HG02852 (cell line): ENCODE measurements around the gene DPP7.

Source experiments
- ATAC-seq: cut with Tn5 transposase; IDR thresholded peaks from one replicate; pipeline ENCODE4 v1.9.1; 2021; ENCODE audit warnings: mild to moderate bottlenecking, moderate library complexity; ENCODE audit not compliant: unreplicated experiment

Gene DPP7

GRCh38 chr9:137112564-137113384 is 1.8 kb downstream of the DPP7 start:
- ATAC-seq = no peak

GRCh38 chr9:137111788-137112563 is 2.6 kb downstream of the DPP7 start:
- ATAC-seq = no peak

DNA sequence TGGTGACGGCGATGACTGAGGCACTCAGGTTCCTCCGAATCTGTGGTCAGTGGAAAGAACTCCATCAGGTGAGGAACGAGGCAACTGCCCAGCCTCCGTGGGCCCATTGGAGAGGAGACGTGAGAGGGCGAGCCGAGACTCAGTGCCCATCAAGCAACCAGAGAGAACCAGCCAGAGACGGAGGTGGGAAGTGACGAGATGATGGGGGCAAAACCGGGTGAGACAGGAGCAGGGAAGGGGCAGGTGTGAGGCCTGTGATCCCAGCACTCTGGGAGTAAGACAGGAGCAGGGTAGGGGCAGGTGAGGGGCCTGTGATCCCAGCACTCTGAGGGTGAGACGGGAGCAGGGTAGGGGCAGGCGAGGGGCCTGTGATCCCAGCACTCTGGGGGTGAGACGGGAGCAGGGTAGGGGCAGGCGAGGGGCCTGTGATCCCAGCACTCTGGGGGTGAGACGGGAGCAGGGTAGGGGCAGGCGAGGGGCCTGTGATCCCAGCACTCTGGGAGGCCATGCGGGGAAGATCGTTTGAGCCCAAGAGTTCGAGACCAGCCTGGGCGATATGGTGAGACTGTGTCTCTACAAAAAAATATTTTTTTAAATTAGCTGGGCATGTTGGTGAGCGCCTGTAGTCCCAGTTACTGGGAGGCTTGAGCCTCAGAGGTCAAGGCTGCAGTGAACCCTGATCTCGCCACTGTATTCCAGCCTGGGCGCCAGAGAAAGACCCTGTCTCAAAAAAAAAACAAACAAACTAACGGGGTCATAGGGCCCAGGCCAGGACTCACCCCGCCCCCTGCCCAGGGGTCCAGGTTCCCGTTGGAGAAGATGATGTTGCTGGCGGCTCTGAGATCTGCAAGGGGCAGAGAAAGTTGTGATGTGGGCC is 3.4 kb downstream of the DPP7 start:
- ATAC-seq = no peak

- no peak for ATAC-seq
These were observed 4.2 kb downstream of the DPP7 start for GRCh38 chr9:137110147-137110910.

DNA sequence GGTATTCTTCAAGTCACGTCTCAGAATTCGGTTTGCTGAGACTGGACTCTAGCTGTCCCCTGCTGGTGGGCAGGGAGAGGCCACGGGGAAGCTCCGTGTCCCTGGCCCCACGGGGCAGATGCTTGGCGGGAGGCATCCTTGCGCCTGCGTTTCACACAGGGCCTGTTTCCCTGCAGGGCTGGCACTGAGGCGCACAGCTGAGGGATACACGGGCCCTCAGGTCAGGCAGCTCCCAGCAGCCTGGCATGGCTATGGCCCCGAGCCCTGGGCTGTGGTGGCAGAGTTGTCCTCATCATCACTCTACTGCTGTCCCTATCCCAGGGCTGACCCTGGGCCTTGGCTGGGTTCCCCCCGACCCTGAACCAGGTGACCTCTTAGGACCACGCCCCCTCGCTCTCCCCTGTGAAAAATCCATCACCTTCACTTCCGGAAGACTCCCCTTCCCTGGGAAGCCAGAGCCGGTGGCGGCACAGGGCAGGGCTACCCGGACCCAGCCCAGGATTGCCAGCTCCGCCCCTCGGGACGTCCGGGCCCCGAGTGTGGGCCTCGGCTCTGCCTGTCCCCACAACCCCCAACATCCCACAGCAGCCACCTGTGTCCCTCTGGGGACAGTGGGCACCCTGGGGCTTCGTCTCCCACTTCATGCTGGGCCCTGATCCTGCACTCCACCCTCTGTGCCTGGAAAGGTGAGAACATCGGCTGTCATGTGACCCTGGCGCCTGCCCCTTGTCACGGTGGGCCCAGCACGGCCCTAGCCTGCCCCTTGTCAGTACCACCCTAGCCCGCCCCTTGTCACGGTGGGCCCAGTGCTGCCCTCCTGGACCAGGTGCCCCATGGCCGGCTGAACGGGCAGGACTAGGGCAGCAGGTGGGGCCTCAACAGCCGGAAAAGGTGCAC is 5.0 kb downstream of the DPP7 start:
- ATAC-seq = no peak

DNA sequence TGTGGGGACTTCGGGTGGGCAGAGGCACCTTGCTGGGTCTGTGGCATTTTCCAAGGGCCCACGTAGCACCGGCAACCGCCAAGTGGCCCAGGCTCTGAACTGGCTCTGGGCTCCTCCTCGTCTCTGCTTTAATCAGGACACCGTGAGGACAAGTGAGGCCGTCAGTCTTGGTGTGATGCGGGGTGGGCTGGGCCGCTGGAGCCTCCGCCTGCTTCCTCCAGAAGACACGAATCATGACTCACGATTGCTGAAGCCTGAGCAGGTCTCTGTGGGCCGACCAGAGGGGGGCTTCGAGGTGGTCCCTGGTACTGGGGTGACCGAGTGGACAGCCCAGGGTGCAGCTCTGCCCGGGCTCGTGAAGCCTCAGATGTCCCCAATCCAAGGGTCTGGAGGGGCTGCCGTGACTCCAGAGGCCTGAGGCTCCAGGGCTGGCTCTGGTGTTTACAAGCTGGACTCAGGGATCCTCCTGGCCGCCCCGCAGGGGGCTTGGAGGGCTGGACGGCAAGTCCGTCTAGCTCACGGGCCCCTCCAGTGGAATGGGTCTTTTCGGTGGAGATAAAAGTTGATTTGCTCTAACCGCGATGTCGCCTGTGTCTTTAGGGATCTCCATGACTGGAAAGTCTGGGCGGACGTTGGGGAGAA is 5.8 kb downstream of the DPP7 start:
- ATAC-seq = no peak

- no peak for ATAC-seq
These were observed 6.6 kb downstream of the DPP7 start for GRCh38 chr9:137107982-137108381.

GRCh38 chr9:137107312-137107921 is 7.1 kb downstream of the DPP7 start:
- ATAC-seq = no peak

DNA sequence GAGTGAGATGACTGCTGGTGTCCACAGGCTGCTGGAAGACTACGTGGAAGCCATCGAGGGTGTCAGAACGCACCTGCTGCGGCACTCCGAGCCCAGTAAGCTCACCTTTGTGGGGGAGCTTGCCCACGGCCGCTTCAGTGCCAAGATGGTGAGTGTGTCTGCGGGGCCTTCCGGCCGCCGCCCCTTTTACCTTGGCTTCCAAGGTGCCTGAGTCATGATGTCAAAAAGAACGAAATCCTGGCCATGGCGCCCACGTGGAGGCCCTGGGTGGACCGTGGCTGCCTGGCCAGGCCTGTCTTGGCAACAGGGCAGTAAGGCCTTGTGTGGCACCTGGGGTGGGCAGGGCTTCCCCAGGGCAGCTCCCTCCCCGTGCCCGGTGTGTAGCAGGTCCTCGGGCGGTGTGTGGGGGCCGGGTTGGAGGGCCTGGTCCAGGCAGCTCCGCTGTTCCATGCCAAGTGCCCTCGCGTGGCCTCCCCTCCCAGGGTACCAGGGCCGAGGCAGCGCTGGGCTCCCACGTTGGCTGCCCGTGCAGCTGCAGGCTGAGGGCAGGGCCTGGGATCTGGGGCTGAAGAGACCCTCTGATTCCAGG is 7.8 kb downstream of the DPP7 start:
- ATAC-seq = no peak

- no peak for ATAC-seq
These were observed 8.5 kb downstream of the DPP7 start for GRCh38 chr9:137105814-137106661.

DNA sequence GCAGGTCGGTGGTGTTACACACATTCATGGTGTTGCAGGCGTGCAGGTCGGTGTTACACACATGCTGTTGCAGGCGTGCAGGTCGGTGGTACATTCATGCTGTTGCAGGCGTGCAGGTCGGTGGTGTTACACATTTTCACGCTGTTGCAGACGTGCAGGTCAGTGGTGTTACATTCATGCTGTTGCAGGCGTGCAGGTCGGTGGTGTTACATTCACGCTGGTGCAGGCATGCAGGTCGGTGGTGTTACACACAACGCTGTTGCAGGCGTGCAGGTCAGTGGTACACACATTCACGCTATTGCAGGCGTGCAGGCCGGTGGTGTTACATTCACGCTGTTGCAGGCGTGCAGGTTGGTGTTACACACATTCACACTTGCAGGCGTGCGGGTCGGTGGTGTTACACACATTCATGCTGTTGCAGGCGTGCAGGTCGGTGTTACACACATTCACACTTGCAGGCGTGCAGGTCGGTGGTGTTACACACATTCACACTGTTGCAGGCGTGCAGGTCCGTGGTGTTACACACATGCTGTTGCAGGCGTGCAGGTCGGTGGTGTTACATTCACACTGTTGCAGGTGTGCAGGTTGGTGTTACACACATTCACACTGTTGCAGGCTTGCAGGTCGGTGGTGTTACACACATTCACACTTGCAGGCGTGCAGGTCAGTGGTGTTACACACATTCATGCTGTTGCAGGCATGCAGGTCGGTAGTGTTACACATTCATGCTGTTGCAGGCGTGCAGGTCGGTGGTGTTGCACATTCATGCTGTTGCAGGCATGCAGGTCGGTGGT is 11.1 kb downstream of the DPP7 start:
- ATAC-seq = no peak

- ATAC-seq = no peak
These were observed 15.3 kb downstream of the DPP7 start for GRCh38 chr9:137099231-137099630.

GRCh38 chr9:137097761-137098462 is 16.6 kb downstream of the DPP7 start:
- no peak for ATAC-seq

- no peak for ATAC-seq
These were observed 17.6 kb downstream of the DPP7 start for GRCh38 chr9:137096785-137097546.
